Spleen (tissue), 11 donors: ENCODE measurements around the gene CEP112. TPM values are rescaled to one million over a fixed set of nuclear protein-coding genes. Genes with fewer than 3 reads are reported as not detected.

ENCODE experiments used
- DNase-seq: peaks from one replicate; pipeline ENCODE4 v3.0.0-alpha.2; 2020
- H3K27ac ChIP-seq, 8 donors: fragments of 200-600 bp; sonication (generic) in 7 of 8; 1 replicate in 4 of 8; 2 replicates in 4 of 8; pipeline versions ENCODE4 v1.5.0 to v1.8.0; 2016 to 2021; ENCODE audit warnings: inconsistent platforms in 4 of 8, mild to moderate bottlenecking in 4 of 8, moderate library complexity in 1 of 8
- H3K27me3 ChIP-seq, 7 donors: fragments of 200-600 bp; sonication (generic) in 6 of 7; replicated peaks in 1 of 7; 1 replicate in 4 of 7; 2 replicates in 3 of 7; pipeline versions ENCODE4 v1.5.0 to v1.8.0; 2016 to 2021; ENCODE audit warnings: inconsistent platforms in 3 of 7, mild to moderate bottlenecking in 1 of 7
- H3K36me3 ChIP-seq, 6 donors: fragments of 200-600 bp; sonication (generic) in 5 of 6; 1 replicate in 4 of 6; 2 replicates in 2 of 6; pipeline versions ENCODE4 v1.5.0 to v1.8.0; 2016 to 2021; ENCODE audit warnings: inconsistent platforms in 2 of 6
- H3K4me1 ChIP-seq, 6 donors: fragments of 200-600 bp; sonication (generic) in 5 of 6; 1 replicate in 3 of 6; 2 replicates in 3 of 6; pipeline versions ENCODE4 v1.5.0 to v1.8.0; 2016 to 2021; ENCODE audit warnings: inconsistent platforms in 3 of 6
- H3K4me3 ChIP-seq, 8 donors: fragments of 200-600 bp; sonication (generic) in 7 of 8; 1 replicate in 4 of 8; 2 replicates in 4 of 8; pipeline versions ENCODE4 v1.5.0 to v1.8.0; 2016 to 2021; ENCODE audit warnings: inconsistent platforms in 4 of 8, mild to moderate bottlenecking in 4 of 8, moderate library complexity in 2 of 8
- H3K9me3 ChIP-seq, 8 donors: fragments of 200-600 bp; sonication (generic) in 7 of 8; 1 replicate in 4 of 8; 2 replicates in 4 of 8; pipeline versions ENCODE4 v1.5.0 to v1.8.0; 2016 to 2021; ENCODE audit warnings: inconsistent platforms in 4 of 8
- CTCF ChIP-seq, 11 experiments: fragments of 200-600 bp in 7 of 11; fragments of 450-650 bp in 4 of 11; sonication (generic) in 4 of 11; IDR thresholded peaks in 8 of 11; conservative IDR thresholded peaks in 3 of 11; 1 replicate in 7 of 11; 2 replicates in 4 of 11; pipeline versions ENCODE4 v1.4.0 to v1.8.0; 2016 to 2021; ENCODE audit warnings: antibody characterized with exemption in 11 of 11, inconsistent platforms in 4 of 11, mild to moderate bottlenecking in 1 of 11
- POLR2A ChIP-seq, 3 donors: fragments of 450-650 bp; IDR thresholded peaks; one replicate each; pipeline ENCODE4 v1.5.1; 2017; ENCODE audit warnings: antibody characterized with exemption in 3 of 3, mild to moderate bottlenecking in 1 of 3
- POLR2AphosphoS5 ChIP-seq, 3 donors: sonication (generic); formaldehyde crosslinking; IDR thresholded peaks; one replicate each; pipeline ENCODE4 v1.5.1; 2017; ENCODE audit warnings: antibody characterized with exemption in 3 of 3
- WGBS, 5 donors: extraction: QIAGEN DNeasy Blood & Tissue Kit in 3 of 5; methylation state at CpG; one replicate each; pipeline versions ENCODE4 v1.1.5 to v1.1.7; 2013 to 2018; 5-methylcytosine and 5-hydroxymethylcytosine counted together
- intact Hi-C: fragments of 100-400 bp; cut with DNase I; formaldehyde crosslinking; loops from one replicate; pipeline ENCODE4 v1.15.0; 2023; ENCODE audit warnings: low total_unique reads
- polyA plus RNA-seq, 3 donors: library from polyadenylated mRNA; stranded (reverse); fragments of 200-250 nt; gene quantifications; one replicate each; pipeline ENCODE4 v1.2.1, GENCODE V29; 2013
- total RNA-seq, 7 donors: library from RNA; depleted of rRNA in 3 of 7; stranded (reverse); fragments of >200 nt in 3 of 7; fragmentation: NEBNext Ultra II Directional in 4 of 7; extraction: Animal tissue kit (Norgen Biotek cat#: 25700) in 4 of 7; gene quantifications; one replicate each; pipeline versions ENCODE4 v1.1.0 to v1.2.1, GENCODE V29; 2016 to 2021
- donor health status: healthy with polysubstance abuse.
- donor health status: DM: no; HTN: no; CAD: no; lungs with moderate emphysema.
- donor health status: DM: no; HTN: no; CAD: no.
- donor health status: Bipolar disorder and iron deficiency.
- donor health status: healthy.
- donor health status: DM: no; HTN: no; CAD: no.
- donor health status: DM: yes; HTN: yes; CAD: no.

CEP112 gene
- total and polyA plus RNA-seq, 10 donors = 3.1 to 31.0 (median 16.8) TPM

GRCh38 chr17:66203274-66204015 lies 11.5 kb upstream of the CEP112 start:
- Histone ChIP-seq H3K36me3 (no peaks in the 10 kb centered on the region), H3K4me1 (peaks cover 0 to 10% (median 0%) of the 10 kb centered on the region in 6 donors), H3K27me3 (no peaks in the 10 kb centered on the region), H3K9me3 (peaks cover 0 to 9% (median 0%) of the 10 kb centered on the region in 8 donors), H3K4me3 (no peak overlapping the region), H3K27ac (no peak overlapping the region)
- no peak for DNase-seq
- 80 to 92% (median 87%) methylated on average over 8 of the region's 8 CpGs for WGBS, 5 donors
- intact Hi-C loops = no loop called here
- TF ChIP-seq POLR2A (IDR thresholded peaks at IDR 0.05) (no peak), POLR2AphosphoS5 (IDR thresholded peaks at IDR 0.05) (no peak), CTCF (IDR thresholded peaks at IDR 0.05 in 8 of 11, conservative IDR thresholded peaks at IDR 0.05 in 3 of 11) (no peak)

- Histone ChIP-seq H3K9me3 (peaks cover 0 to 4% (median 0%) of the 10 kb centered on the region in 8 donors), H3K4me3 (no peak overlapping the region), H3K27me3 (no peaks in the 10 kb centered on the region), H3K4me1 (peaks cover 0 to 10% (median 0%) of the 10 kb centered on the region in 6 donors), H3K27ac (no peak overlapping the region), H3K36me3 (no peaks in the 10 kb centered on the region)
- TF ChIP-seq POLR2A (IDR thresholded peaks at IDR 0.05) (no peak), POLR2AphosphoS5 (IDR thresholded peaks at IDR 0.05) (no peak), CTCF (IDR thresholded peaks at IDR 0.05 in 8 of 11, conservative IDR thresholded peaks at IDR 0.05 in 3 of 11) (peak; percentile 24 to 79 (median 58))
- intact Hi-C loops = no loop called here
- WGBS, 5 donors = 0 to 6% (median 5%) methylated on average over 3 of the region's 3 CpGs
- DNase-seq = no peak
Observed at GRCh38 chr17:66200685-66201092, 8.8 kb upstream of the CEP112 start.

- WGBS, 5 donors = 86 to 97% (median 94%) methylated on average over 8 of the region's 8 CpGs
Observed at GRCh38 chr17:66198242-66198641, 6.3 kb upstream of the CEP112 start.

More at GRCh38 chr17:66198242-66198641, 6.3 kb upstream of the CEP112 start:
- no peak for TF ChIP-seq POLR2A (IDR thresholded peaks at IDR 0.05)
- TF ChIP-seq POLR2AphosphoS5 (IDR thresholded peaks at IDR 0.05) = no peak
- no peak for TF ChIP-seq CTCF (IDR thresholded peaks at IDR 0.05 in 8 of 11, conservative IDR thresholded peaks at IDR 0.05 in 3 of 11)
- Histone ChIP-seq H3K36me3 (no peaks in the 10 kb centered on the region), H3K4me1 (peaks cover 0 to 12% (median under 1%) of the 10 kb centered on the region in 6 donors), H3K9me3 (no peaks in the 10 kb centered on the region), H3K27ac (no peak overlapping the region), H3K4me3 (no peak overlapping the region), H3K27me3 (no peaks in the 10 kb centered on the region)
- DNase-seq = no peak
- intact Hi-C loops = no loop called here
